ENCODE measurements around the gene INSL3.

The INSL3 gene

GRCh38 chr19:17821190-17821589, at the start of gene INSL3:
INSL3 (minus strand) TSS chr19:17821519; CDS start chr19:17821506, 13 bp downstream.
- DNase-seq (ENCODE audit: low read depth in 2 of 2) = no peak

GRCh38 chr19:17869114-17869608, 47.8 kb upstream of the INSL3 start:
- DNase-seq (ENCODE audit: low read depth in 2 of 2) = no peak

GRCh38 chr19:17868669-17869068, 47.4 kb upstream of the INSL3 start:
- DNase-seq (ENCODE audit: low read depth in 2 of 2) = no peak

DNA sequence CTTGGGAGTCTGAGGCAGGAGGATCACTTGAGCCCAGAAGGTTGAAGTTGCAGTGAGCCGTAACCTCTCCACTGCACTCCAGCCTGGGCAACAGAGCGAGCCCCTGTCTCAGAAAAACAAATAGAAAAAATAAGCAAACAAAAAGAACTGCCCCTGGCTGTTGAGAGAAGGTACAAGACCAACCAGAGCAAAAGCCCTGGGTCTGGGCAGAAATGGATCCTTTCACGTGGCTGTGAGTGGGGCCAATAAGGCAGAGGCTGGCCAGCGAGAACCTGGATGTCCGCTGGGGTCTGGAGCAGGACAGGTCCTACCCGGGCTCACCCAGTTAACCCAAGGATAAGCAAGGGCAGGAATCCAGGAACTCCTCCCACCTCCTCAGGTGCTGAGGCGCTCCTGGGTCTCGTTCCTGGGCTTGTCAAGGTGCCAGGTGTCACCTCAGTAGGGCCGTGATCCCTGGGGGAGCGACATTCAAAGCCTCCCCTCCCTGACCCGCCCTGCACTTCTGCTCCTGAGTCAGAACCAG, 45.7 kb upstream of the INSL3 start:
- no peak for DNase-seq (ENCODE audit: low read depth in 2 of 2)

DNA sequence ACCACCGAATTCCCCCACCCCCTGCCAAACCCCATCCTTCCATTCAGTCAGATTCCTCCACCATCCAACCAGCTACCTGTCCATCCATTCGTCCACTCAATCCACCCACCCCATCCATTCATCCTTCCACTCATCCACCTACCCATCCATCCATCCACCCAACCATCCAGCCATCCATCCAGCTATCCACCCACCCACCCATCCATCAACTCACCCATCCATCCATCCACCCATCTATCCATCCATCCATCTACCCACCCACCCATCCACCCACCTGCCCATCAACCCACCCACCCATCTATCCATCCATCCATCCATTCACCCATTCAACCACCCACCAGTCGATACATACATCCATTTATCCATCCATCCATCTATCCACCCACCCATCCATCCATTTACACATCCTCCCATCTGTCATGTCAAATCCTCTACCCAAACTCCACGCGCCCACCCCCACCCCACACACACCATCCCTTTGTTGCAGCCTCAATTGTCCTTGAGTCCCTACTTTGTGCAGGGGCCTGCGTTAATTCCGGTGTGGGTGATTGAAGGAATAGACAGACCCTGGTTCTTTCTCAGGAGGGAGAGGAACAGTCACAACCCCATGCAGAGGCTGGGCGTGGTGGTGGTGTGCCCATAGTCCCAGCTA, 45.1 kb upstream of the INSL3 start:
- DNase-seq (ENCODE audit: low read depth in 2 of 2) = no peak

- DNase-seq (ENCODE audit: low read depth in 2 of 2) = no peak
Measured at GRCh38 chr19:17865364-17866311, 44.3 kb upstream of the INSL3 start.

- no peak for DNase-seq (ENCODE audit: low read depth in 2 of 2)
Measured at GRCh38 chr19:17863520-17864182, 42.3 kb upstream of the INSL3 start.

GRCh38 chr19:17862711-17863519, 41.6 kb upstream of the INSL3 start:
- DNase-seq (ENCODE audit: low read depth in 2 of 2) = no peak

DNA sequence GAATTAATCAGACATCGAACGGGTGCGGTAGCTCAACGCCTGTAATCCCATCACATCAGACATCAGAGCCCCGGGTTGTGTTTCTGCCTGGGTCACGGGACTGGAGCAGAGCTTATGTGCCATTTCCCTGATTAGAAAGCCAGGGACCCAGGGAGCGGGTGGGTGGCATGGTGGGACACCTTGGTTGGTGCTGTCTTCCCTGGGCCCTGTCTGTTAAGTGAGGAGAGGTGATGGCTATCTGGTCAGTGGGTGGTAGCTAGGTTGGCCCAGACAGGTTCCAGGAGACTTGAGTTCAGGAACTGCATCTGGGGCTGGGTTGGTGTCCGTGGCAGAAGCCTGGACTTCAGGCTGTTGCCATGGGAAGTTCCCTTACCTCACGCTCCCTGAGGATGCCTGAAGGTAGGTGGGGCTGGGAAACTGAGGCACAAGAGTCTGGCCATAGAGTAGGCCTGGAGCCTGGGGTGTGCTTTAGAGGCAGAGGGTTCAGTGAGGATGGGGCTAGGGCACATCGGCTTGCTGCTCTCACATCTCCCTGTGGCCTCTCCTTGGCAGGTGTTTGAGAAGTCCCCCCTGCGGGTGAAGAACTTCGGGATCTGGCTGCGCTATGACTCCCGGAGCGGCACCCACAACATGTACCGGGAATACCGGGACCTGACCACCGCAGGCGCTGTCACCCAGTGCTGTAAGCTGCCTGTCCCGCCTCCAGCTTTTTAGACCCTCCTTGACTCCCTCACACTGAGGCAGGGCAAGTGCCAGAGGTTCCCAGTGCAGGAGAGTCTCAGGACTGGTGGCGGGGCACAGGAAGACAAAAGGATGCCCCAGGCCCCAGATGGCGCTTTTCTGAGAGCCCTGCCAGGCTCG, 40.5 kb upstream of the INSL3 start:
- no peak for DNase-seq (ENCODE audit: low read depth in 2 of 2)

DNA sequence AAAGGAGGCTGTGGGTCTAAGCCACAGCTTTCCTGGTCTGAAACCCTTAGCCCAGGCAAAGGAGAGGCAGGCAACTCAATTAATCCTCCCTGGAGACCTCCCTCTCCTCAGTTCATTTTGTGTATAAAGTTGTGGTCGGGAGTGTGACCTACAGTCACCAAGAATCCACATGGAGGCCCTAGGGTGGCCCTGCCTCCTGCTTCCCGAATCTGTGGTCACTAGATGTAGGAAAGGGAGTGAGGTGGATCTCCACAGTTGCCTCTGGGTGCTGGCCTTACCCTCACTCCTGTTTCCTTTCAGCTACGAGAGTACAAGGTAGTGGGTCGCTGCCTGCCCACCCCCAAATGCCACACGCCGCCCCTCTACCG, 39.7 kb upstream of the INSL3 start:
- DNase-seq (ENCODE audit: low read depth in 2 of 2) = no peak

- DNase-seq (ENCODE audit: low read depth in 2 of 2) = no peak
Measured at GRCh38 chr19:17860331-17860992, 39.1 kb upstream of the INSL3 start.

DNA sequence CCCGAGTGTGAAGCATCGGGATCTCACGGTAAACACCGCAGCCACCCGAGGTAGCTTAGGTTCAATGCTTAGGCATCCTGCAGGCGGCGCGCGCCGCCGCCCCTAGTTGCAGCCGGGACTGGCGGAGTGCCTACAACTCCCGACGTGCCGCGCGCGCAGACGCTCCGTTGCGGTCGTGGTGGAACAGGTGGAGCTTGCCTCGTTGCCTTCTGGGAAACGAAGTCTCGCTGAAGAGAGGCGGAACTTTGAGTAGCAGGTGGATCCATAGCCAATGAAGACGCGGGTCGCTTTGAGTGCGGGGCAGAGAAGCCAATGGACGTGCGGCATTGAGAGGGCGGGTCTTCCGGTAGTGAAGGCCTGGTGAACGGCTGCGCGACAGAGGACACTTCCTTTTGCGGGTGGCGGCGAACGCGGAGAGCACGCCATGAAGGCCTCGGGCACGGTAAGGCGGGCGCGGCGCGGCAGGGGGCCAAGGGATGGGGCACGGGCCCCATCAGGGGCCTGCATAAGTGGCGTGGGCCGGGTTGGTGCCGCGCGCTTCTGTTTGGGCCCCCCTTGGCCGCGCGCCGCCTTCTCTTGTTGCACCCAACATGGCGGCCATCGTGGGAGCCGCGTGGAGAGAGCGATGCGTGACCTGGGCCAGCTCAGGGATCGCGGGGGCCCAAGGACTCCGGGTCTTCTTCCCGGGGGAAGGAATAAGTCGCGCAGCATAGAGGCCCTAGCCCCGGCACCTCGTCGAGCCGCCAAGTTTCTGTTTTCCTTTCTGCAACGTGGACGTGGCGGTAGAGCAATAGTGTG, 38.4 kb upstream of the INSL3 start, which contains the start of gene RPL18A:
RPL18A (plus strand) TSS at position 378 of the 798 bp plus-strand sequence; CDS start at position 425, 47 bp downstream.
- peak; percentile 97 to 98 for DNase-seq (ENCODE audit: low read depth in 2 of 2)

GRCh38 chr19:17855280-17856152, 34.2 kb upstream of the INSL3 start:
- peak; percentile 83 to 95 for DNase-seq (ENCODE audit: low read depth in 2 of 2)

DNA sequence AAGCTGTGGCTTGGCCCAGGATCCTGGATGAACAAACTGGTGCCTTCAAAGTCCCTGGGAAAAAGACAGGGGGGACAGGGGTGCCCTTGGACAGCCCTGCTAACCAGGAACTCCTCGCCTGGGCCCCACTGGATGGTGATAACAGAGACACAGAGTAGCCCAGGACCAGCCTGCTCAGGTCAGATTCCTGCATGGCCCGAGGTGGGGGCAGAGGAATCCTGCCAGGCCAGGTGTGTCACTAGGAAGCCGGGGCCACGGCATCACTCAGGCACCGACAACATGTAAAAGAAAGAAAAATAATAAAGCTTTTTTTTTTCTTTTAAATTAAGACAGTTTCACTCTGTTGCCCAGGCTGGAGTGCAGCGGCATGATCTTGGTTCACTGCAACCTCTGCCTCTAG, 32.7 kb upstream of the INSL3 start:
- no peak for DNase-seq (ENCODE audit: low read depth in 2 of 2)

GRCh38 chr19:17848595-17849292, 27.4 kb upstream of the INSL3 start:
- no peak for DNase-seq (ENCODE audit: low read depth in 2 of 2)

DNA sequence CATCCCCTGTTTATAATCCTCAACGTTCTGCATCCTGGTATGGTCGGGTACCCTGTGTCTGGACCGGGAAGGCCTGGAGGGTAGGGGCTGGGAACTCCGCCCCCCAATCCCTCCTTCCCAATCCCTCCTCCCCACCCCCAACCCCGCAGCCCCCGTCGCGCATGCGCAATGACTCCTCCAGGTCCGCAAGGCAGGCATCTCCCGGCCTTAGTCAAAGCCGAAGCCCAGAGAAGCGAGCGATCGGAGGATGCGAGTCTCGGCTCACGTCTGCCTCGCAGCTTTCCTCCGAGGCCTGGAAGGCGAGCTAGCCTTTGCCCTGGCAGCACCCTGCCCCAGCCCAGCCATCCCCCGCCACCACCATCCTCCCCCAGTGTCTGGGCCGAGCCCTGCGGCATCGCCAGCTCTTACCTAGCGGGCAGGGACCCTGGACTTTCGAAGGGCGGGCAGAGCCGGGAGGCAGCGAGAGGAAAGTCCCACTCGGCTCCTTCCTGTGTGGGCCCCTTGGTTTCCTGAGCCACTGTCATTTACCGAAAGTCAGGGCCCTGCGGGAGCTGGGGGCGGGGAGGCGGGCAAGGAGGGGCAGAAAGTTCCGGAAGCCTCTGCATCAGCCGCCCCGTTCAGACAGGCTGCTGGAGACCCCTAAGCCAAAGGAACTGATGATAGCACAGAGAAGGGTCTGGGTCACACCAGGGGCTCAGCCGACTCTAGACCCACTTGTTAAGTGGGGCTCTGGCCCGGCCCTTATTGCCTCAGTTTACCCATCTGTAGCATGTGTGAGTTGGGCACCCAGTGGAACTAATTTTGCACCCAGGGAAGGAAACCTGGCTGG, 26.4 kb upstream of the INSL3 start, which contains the start of gene JAK3:
JAK3 (minus strand) TSS at position 445 of the 829 bp plus-strand sequence. CDS start 3,565 bp downstream, outside the sequence.
- peak; percentile 81 to 84 for DNase-seq (ENCODE audit: low read depth in 2 of 2)

All from stimulated activated CD4-positive, alpha-beta T cell treated with anti-CD3 and anti-CD28 coated beads, Interleukin-12 subunit alpha, Interleukin-12 subunit beta, amount 100 ng/mL, for 24 hours (primary cell).